GM18502 (cell line): ENCODE results near the gene RAB27B.
"Not testable (repeated sequence)": the region's sequence is repeated elsewhere in the genome, so short reads cannot be mapped to it uniquely, and the experiment has no call there.

Experiments
- ATAC-seq: cut with Tn5 transposase; IDR thresholded peaks from one replicate; pipeline ENCODE4 v1.9.1; 2021; ENCODE audit warnings: mild to moderate bottlenecking; ENCODE audit not compliant: unreplicated experiment, poor library complexity

Gene RAB27B

DNA sequence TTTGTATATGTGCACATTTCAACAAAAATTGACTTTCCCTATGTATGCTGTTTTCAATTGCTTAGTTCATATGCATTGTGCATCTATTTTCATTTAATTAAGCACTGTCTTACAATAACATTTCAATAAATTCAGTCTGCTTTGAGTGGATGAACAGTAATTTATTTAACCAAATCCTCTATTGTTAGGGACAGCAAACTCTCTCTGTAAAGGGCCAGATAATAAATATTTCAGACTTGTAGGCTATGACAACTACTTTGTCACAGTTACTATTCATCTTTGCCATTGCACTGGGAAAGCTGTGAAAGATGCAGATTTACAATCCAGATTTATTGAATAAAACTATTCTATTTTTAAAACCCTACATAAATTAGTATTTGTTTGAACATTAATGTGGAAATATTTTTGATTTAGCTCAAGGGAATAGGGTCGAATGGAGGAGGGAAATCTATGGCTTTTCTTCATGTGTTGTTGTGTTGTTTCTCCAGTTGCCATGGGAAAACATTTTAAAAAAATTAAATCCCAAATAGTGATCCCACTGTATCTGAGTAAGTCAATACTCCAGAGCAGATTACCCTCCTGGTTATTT, 14.2 kb upstream of the RAB27B start:
- ATAC-seq = no peak

DNA sequence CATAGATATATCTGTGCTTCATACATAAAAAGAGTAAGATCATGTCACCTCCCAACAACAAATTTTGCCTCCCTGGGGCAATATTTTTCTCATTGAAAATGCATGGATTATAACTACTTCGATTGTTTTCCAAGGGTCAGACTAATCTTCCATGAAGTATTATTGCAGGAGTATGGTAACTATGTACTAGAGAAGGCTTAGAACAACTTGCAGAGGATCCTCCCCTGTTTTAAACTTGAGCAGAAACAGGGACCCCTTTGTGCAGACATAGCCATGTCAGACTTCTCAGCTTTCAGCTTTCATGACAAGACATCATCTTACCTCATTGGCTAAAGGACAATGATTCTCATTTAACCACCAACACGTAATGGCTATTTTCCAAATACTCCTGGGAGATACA, 13.2 kb upstream of the RAB27B start:
- ATAC-seq = no peak

DNA sequence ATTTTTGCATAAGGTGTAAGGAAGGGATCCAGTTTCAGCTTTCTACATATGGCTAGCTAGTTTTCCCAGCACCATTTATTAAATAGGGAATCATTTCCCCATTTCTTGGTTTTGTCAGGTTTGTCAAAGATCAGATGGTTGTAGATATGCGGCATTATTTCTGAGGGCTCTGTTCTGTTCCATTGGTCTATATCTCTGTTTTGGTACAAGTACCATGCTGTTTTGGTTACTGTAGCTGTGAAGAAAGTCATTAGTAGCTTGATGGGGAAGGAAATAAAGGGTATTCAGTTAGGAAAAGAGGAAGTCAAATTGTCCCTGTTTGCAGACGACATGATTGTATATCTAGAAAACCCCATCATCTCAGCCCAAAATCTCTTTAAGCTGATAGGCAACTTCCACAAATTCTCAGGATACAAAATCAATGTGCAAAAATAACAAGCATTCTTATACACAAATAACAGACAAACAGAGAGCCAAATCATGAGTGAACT, 7.4 kb upstream of the RAB27B start:
- not testable (repeated sequence) for ATAC-seq

DNA sequence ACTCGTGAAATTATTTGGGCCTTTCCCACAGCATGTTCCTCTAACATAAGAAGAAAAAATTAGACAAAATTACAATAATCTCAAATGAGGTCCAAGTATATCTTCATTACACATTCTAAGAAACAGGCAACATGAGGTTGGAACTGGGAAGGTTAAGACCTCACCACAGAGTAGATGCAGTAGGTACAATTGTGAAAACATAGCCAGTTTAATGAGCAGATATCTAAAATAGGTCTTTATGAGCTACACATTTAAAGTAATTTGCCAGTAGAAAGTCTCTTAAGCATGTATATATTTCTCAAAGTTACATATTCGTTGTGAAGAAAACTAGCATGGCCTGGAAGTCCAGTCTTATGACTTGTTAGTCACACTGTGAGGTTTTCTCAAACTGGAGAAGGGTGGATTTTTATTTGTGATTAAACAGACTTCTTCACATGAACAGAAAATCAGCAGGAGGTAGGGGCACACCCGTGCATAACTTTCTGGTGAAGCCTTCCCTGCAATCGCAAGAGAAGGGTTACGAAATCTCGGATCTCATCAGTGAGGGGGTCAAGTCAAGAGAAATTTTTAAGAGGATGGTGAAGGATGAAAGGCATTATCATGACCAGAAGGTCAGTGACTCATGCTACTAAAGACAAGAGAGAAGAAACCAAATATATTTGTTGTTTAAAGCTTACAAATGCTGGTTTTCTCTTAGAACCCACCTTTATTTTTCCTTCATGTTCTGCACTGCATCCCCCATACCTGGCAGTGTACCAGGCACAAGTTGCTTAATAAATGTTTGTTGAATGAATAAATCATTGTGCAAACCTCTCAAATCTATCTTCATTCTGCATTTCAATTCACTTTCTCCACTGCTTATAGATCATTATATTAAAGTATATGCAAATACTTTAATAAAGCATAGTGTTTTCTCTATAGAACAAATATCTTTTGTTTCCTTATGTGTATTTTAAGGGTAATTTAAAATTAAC, 5.1 kb upstream of the RAB27B start:
- no peak for ATAC-seq

DNA sequence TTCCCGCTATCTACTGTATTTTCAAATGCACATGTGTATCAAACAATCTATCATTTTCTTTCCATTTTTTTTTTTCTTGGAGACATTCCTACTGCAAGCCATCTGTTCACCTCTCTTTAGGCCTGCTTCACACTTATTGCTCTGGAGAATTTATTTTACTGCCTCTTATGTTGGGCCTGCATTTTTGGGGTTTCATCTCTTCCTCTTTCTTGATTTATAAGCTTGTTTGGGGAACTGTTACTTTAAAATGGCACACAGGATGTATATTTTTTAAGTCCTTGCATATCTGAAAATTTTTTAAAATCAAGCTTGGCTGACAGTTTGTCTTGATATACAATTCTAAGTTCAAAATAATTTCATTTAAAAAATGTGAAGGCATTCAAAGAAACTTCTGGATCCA, 3.5 kb upstream of the RAB27B start:
- no peak for ATAC-seq

DNA sequence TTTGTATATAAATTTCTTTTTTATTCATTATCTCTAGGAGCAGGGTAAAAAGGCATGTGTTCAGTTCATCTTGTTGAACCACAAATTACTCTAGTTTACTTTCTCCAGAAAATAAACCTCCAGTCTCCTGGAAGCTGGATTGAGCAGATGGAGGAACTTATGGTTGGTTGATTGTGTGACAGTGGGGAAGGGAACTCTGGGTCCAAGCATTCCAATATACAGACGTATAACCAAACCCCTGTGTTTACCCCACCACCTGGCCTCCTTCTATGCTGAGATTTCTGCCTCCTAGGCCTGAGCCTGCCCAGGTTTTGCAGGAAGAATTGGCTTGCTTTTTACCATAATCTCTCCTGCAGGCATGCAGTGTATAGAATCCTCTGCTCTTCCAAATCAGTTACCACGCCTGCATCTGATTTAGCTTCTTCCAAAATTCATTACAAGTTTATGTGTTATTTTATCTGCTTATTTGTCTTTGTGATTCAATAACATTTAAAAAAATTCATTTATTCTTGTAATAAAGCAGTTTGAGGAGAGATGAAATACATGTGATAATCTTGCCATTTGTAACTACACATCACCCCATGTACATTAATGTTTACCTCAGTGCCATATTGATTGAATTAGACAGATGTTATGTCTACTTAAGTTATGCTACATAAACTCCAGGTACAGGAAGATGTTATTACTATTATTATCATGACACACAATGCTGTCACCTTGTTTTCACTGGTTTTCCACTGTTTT, 2.5 kb upstream of the RAB27B start:
- no peak for ATAC-seq

DNA sequence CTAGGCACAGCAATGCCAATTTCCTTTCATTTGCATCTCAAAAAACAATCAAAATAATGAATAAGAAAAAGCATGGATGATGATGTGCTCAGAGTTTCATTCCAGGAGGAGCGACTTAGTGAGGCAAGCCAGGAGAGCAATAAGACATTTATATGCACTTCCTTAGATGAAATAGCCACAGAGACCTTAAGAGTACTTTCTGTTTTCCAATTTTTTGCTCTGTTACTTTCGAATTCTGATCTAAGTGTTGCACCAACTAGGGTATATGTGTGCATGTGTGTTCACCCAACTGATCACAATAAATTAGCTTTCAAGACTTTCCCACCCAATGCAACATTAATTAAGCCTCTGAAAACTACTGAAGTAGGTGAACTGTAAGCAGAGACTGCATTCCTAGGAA, 709 bp downstream of the RAB27B start:
- no peak for ATAC-seq

DNA sequence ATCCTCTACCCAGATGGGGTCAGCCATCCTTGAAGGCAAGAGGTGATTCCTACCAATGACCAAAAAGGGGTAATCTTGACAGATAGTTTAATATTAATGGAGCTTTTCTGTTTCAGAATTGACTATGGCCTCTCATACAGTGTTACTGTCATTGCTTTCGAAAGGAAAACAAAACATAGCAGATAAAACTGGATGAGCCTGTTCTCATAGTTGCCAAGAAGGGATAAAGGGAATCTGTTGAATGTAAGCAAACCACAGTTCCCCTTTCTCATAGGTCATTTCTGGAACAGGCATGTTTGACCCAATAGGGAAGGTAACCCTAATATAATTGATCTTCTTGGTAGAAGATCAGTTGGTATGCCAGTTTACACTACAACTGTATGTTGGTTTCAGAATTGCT, 1.6 kb downstream of the RAB27B start:
- no peak for ATAC-seq

DNA sequence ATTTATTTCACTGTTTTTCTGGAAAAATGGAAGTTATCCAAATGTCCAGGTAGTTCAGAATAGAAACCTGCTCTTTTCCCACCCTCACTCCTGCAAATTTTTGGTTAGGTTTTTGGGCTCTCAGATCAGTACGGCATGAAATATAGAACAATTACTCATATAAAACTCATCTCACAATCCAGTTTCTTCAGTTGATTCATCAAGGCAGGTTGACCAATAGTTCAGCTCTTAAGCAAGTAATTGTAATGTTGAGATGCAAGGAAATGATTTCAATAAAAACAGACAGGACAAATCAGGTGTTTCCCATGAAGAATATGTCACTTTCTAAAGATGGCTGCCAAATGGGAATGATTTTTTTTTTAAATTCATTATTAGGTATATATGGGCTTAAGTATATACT, 2.0 kb downstream of the RAB27B start:
- ATAC-seq = no peak

DNA sequence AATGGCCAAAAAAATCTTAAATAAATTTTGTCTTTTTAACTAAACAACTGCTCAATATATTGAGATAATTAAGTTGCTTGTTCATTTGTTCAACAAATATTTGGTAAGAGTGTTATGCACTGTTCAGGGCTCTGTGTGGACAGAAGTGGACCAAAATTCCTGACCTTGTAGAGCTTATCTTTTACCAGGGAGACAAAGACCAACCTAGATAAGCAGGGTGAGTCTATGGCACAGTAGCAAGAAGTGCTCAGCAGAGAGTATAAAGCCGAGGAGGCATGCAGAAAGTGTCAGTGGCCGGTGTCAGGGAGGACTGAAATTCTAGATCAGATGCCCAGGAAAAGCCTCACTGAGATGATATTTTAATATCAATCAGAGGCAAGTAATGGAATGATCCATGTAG, 2.6 kb downstream of the RAB27B start:
- no peak for ATAC-seq

DNA sequence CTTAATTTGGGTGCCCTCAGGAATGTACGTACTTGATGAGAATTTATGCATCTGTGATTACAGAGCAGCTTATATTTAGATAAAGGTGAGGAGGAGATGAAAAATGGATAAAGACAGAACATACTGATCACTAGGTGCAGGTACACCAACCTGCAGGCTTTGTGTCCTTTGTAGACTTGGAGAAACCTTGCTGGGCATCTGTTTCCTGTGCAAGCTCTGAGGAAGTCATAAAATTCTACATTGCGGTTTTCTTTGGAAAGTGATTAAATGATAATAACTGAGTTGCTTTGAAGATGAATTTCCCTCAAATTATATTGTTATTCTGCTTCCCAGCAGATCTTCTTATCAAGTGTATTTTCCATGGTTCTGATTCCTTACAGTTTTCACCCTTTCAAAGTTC, 7.7 kb downstream of the RAB27B start:
- no peak for ATAC-seq

DNA sequence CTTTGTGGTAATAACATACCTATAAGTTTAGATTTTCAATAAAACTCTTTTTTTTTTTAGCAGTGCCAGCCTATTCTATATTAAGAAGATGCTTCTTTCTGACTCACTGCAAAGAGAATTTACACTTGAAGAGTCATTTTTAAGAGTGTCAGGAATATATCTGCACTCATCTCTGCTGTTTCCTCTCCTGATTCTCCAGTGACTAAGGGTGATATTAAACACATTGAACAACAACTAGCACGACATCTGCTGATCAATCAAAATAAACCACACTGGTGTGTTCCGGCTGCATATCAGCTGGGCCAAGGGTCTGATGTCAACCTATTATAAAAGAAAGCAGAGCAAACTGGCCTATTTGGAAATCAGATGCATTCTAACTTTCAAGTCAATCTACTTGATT, 15.0 kb downstream of the RAB27B start:
- no peak for ATAC-seq

DNA sequence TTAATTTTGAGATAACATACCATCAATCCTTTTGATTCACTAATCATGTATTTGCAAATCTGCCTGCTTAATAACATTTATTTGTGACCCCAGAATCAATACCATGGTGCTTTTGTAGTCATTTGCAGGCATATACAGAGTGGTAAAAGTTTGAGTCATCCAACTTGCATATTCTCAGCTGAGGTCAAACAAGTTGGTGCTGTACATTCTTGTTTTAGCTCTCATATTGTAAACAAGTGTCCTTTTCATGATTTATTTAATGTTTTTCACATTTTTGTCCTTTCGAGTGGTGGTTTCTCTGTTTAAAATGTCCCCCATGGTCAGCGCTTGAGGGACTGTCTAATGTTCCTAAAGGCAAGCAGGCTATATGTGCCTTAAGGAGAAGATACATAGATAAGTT, 17.5 kb downstream of the RAB27B start:
- ATAC-seq = no peak

DNA sequence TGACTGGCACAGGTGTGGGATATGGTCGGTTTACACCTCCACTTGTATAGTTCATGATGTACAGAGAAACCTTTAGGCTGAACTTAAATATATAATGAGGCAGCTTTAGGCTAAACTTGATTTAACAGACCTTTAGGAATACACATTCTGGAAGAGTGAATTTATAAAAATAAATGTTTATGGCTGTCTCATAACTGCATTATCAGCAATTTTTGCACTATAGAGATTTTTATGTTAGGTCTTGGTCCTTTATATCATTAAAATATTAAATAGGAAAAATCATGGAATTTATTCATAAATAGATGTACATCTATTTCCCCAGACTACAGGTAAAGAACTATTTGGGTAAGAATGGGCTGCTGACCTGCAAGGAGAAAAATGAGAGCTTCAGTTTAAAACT, 19.8 kb downstream of the RAB27B start:
- ATAC-seq = no peak

DNA sequence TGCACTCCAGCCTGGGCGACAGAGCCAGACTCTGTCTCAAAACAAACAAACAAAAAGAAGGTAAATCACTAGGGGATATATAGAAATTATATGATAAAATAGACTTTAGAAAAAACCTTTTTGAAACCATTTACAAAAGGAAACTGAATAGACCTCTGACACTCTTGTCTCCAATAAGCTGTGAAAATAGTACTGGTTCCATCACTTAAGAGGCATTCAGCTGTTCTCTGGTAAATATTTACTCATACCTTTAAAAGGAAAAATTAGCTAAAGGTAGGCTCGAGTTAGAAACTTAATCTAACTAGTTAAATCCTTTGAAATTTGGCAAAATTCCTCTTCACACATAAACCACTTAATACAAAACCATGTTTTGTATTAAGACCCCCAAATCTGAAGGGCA, 21.4 kb downstream of the RAB27B start:
- no peak for ATAC-seq

DNA sequence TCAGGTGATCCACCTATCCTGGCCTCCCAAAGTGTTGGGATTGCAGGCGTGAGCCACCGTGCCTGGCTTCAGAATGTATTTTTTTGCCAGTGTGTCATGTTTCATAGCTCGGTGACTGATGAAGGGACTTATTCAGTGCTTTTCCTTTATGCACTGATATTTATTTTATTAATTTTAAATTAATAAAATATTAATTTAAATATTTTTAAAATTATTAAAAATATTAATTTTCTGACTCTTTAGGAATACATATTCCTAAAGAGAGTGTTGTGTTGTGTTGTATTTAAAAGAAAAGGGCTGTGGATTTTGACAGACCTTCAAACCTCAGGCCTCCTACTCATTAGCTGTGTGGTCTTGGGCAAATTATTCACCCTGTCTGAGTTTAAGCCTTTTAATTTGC, 22.3 kb downstream of the RAB27B start:
- no peak for ATAC-seq

DNA sequence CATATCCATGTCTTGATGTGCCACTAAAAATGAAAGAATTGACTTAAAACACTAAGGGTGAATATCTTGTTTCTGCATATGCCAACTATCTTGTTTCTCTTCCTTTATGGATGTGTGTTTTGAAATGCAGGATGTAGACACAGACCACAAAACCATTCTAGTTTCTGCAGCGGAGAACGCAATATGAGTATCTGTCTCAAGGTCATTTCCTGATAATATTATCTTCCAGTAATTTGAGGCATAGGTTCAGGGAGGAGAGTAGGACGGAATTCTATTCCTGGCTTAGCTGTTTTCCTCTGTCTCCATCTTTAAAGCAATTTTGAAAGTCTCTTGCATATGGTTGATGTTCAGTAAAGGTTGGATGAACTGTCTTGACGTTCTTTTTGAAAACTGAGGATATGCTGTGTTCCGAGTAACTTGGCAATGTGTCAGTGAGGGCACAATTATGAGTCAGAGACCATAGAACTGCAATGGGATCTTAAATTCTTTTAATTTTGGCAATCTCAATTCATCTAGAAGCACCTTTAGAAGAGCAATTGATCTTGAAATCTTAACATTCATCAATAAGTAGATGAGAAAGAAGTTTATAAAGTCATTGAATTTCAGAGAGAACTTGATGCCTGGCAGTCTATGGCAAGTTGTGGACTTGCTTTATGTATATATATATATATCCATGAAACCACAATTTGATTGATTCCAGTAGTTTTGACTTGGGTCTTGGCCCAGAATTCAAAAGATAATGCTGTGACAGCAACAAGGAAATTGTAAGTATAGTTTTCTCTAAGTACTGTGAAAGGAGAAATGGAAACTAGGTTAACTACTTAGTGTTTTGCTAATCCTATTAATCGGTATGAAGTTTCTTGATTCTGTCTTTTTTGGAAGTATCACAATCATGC, 24.8 kb downstream of the RAB27B start:
- ATAC-seq = peak; percentile 52

DNA sequence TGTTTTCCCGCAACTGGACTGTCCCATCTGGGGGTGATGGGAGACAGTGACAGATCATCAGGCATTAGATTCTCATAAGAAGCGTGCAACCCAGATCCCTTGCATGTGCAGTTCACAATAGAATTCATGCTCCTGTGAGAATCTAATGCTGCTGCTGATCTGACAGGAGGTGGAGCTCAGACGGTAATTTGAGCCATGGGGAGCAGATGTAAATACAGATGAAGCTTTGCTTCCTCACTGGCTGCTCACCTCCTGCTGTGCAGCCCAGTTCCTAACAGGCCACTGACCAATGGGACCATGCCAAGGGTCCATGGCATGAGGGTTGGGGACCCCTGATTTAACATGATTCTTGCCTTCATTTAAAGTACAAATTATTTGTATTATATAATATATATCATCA, 26.8 kb downstream of the RAB27B start:
- not testable (repeated sequence) for ATAC-seq

DNA sequence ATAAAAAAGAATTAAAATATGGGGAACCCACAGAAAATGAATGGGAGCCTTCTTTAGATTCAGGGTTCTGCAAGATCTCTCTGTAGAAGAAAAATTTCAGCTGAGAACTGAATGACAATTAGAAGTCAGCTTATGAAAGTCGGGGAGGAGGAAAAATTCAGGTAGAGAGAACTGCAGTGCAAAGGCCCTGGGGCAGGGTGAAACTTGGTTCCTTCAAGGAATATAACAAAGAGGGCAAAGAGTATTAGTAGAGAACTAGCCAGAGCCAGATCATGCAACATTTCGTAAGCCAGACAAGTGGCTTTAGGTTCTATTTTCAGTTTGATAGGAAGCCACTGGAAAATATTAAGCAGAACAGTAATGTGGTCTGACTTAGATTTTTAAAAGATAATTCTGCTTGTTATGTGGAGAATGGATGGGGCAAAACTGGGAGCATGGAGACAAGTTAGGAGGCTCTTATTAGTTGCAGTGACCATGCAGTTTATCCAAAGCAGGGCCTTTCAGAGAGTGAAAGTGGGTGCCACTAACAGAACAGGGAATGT, 27.9 kb downstream of the RAB27B start:
- no peak for ATAC-seq

DNA sequence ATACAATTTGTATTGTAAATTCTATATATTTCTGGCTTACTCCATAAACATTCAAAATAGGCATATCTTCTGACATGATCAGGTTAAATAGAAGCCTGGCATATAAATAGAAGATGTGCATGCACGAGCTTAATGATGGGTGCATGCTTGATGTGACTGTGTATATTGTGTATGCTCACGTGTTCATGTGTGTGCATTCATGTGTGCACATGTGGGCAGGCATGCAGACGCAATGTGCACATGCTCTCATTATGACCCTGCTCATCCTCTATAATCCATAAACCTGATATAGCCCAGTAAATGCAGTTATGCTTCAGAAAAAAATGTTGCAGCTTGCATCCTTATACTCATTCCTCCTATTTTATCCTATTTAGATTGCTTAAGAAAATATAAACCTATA, 29.2 kb downstream of the RAB27B start:
- no peak for ATAC-seq
